SK-N-SH (cell line): ENCODE results near the gene PCDHGA12. TPM values are rescaled to one million over a fixed set of nuclear protein-coding genes. Genes with fewer than 3 reads are reported as not detected.
"Not testable (repeated sequence)": the region's sequence is repeated elsewhere in the genome, so short reads cannot be mapped to it uniquely, and the experiment has no call there.

Experiments
- CTCF ChIA-PET: fragments of 300-600, 350-600 bp; formaldehyde crosslinking; extraction: SDS; loops from one replicate; lab custom pipeline; 2021; lab: Yijun Ruan, JAX
- POLR2A ChIA-PET: fragments of 350-600 bp; sonication (Branson Sonifier 250); formaldehyde crosslinking; extraction: SDS; loops from one replicate; lab custom pipeline; 2020; ENCODE audit warnings: antibody characterized with exemption, inconsistent platforms; lab: Yijun Ruan, JAX
- DNase-seq: peaks from one replicate; pipeline ENCODE4 v3.0.0; 2012
- H2AFZ ChIP-seq: fragments of 200-600 bp; sonication (generic); 2 replicates; pipeline ENCODE4 v1.8.1; 2016; ENCODE audit warnings: antibody characterized with exemption, mild to moderate bottlenecking, low read depth
- H3F3A ChIP-seq: fragments of 200-600 bp; sonication (generic); replicated peaks from 2 replicates; pipeline ENCODE3; 2016; ENCODE audit warnings: antibody characterized with exemption, mild to moderate bottlenecking; ENCODE audit not compliant: insufficient read depth
- H3K27ac ChIP-seq, 2 experiments: fragments of 200-500 bp in 1 of 2; fragments of 200-600 bp in 1 of 2; sonication (Bioruptor generic) in 1 of 2; sonication (generic), shearing (Covaris generic) in 1 of 2; 2 replicates each; pipeline versions ENCODE4 v1.5.1 to v1.6.1; 2014 to 2016; ENCODE audit warnings: low read depth in 2 of 2, inconsistent platforms in 1 of 2, low read length in 1 of 2, mild to moderate bottlenecking in 1 of 2, mixed read lengths in 1 of 2
- H3K27me3 ChIP-seq: fragments of 200-600 bp; sonication (generic), shearing (Covaris generic); 2 replicates; pipeline ENCODE4 v1.6.1; 2016; ENCODE audit warnings: mixed run types; ENCODE audit not compliant: insufficient read depth
- H3K36me3 ChIP-seq, 2 experiments: fragments of 200-500 bp in 1 of 2; fragments of 200-600 bp in 1 of 2; sonication (Bioruptor generic) in 1 of 2; sonication (generic) in 1 of 2; replicated peaks in 1 of 2; 2 replicates each; pipeline versions ENCODE3 to v1.5.1; 2014 to 2016; ENCODE audit warnings: low read length in 1 of 2, mild to moderate bottlenecking in 1 of 2; ENCODE audit not compliant: insufficient read depth in 2 of 2, control insufficient read depth in 1 of 2
- H3K4me1 ChIP-seq, 2 experiments: fragments of 200-500 bp in 1 of 2; fragments of 200-600 bp in 1 of 2; sonication (Bioruptor generic) in 1 of 2; sonication (generic), shearing (Covaris generic) in 1 of 2; 2 replicates each; pipeline versions ENCODE4 v1.5.1 to v1.6.1; 2014 to 2016; ENCODE audit warnings: low read depth in 1 of 2, low read length in 1 of 2, mixed run types in 1 of 2; ENCODE audit not compliant: insufficient read depth in 2 of 2, control insufficient read depth in 1 of 2
- H3K4me2 ChIP-seq: fragments of 200-600 bp; sonication (generic), shearing (Covaris generic); 2 replicates; pipeline ENCODE4 v1.6.1; 2017; ENCODE audit warnings: mixed run types
- H3K4me3 ChIP-seq, 2 experiments: fragments of 200-500 bp in 1 of 2; fragments of 200-600 bp in 1 of 2; sonication (Bioruptor generic) in 1 of 2; sonication (generic), shearing (Covaris generic) in 1 of 2; 2 replicates each; pipeline versions ENCODE4 v1.5.1 to v1.8.1; 2014 to 2016; ENCODE audit warnings: low read depth in 2 of 2, inconsistent platforms in 1 of 2, low read length in 1 of 2, mild to moderate bottlenecking in 1 of 2, mixed read lengths in 1 of 2, moderate library complexity in 1 of 2
- H3K79me2 ChIP-seq: fragments of 200-600 bp; sonication (generic); 2 replicates; pipeline ENCODE4 v1.8.1; 2017; ENCODE audit warnings: mild to moderate bottlenecking; ENCODE audit not compliant: insufficient read depth
- H3K9ac ChIP-seq: fragments of 200-600 bp; sonication (generic); 2 replicates; pipeline ENCODE4 v1.6.1; 2017; ENCODE audit warnings: mixed run types
- H3K9me2 ChIP-seq: fragments of 200-600 bp; sonication (generic); 2 replicates; pipeline ENCODE4 v1.6.1; 2017; ENCODE audit warnings: mixed run types
- H3K9me3 ChIP-seq: fragments of 200-600 bp; sonication (generic); 2 replicates; pipeline ENCODE4 v1.6.1; 2017; ENCODE audit warnings: mixed run types, mild to moderate bottlenecking, moderate library complexity
- H4K20me1 ChIP-seq: fragments of 200-600 bp; sonication (generic); 2 replicates; pipeline ENCODE4 v1.6.1; 2017; ENCODE audit warnings: mild to moderate bottlenecking, mixed run types; ENCODE audit not compliant: insufficient read depth
- FOXJ3 ChIP-seq: sonication (generic); formaldehyde crosslinking; IDR thresholded peaks from 2 replicates; pipeline ENCODE4 v1.5.1; 2020; ENCODE audit warnings: mild to moderate bottlenecking, missing genetic modification reagents
- FOXM1 ChIP-seq: IDR thresholded peaks from 2 replicates; pipeline ENCODE4 v1.4.0; 2012; ENCODE audit warnings: low read depth, mild to moderate bottlenecking
- MEF2A ChIP-seq: IDR thresholded peaks from 2 replicates; pipeline ENCODE4 v1.4.0; 2012; ENCODE audit warnings: low read depth, borderline replicate concordance
- RXRA ChIP-seq: IDR thresholded peaks from 2 replicates; pipeline ENCODE4 v1.4.0; 2012; ENCODE audit warnings: low read depth, mild to moderate bottlenecking, borderline replicate concordance
- SMC3 ChIP-seq: IDR thresholded peaks from 2 replicates; pipeline ENCODE4 v1.6.1; 2012; ENCODE audit warnings: low read depth, low read length, improper control_type of control experiment
- USF2 ChIP-seq: fragments of 150-350 bp; IDR thresholded peaks from 2 replicates; pipeline ENCODE4 v1.6.1; 2017; ENCODE audit warnings: antibody characterized with exemption, low read length, low read depth, borderline replicate concordance
- WGBS: methylation state at CpG from one replicate; pipeline ENCODE4 v1.1.6; 2017; ENCODE audit warnings: low lambda C conversion rate; 5-methylcytosine and 5-hydroxymethylcytosine counted together
- polyA plus RNA-seq, 3 experiments: library from polyadenylated mRNA; depleted of rRNA; stranded (reverse); fragments of >200 nt; gene quantifications; 2 replicates each; pipeline ENCODE4 v1.2.3, GENCODE V29; 2012
- TF ChIP-seq, protein P1 (sequence below): IDR thresholded peaks from 2 replicates; pipeline ENCODE4 v1.4.0; 2012; ENCODE audit warnings: low read depth
- TF ChIP-seq, protein P2 (sequence below): IDR thresholded peaks from 2 replicates; pipeline ENCODE4 v1.4.0; 2012; ENCODE audit warnings: low read depth, borderline replicate concordance

The PCDHGA12 gene
- polyA plus RNA-seq, 1 of the 3 experiments (the other 2 are of a cell fraction): 0.03 TPM

DNA sequence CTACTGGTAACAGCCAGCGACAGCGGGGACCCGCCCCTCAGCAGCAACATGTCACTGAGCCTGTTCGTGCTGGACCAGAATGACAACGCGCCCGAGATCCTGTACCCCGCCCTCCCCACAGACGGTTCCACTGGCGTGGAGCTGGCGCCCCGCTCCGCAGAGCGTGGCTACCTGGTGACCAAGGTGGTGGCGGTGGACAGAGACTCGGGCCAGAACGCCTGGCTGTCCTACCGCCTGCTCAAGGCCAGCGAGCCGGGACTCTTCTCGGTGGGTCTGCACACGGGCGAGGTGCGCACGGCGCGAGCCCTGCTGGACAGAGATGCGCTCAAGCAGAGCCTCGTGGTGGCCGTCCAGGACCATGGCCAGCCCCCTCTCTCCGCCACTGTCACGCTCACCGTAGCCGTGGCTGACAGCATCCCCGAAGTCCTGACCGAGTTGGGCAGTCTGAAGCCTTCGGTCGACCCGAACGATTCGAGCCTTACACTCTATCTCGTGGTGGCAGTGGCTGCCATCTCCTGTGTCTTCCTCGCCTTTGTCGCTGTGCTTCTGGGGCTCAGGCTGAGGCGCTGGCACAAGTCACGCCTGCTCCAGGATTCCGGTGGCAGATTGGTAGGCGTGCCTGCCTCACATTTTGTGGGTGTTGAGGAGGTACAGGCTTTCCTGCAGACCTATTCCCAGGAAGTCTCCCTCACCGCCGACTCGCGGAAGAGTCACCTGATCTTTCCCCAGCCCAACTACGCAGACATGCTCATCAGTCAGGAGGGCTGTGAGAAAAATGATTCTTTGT lies 35.7 kb upstream of the PCDHGA12 start:
- POLR2A ChIA-PET: not testable (repeated sequence)

GRCh38 chr5:141397756-141398551 lies 32.4 kb upstream of the PCDHGA12 start, which contains the start of gene PCDHGB5:
Gene PCDHGB5 (plus strand): TSS chr5:141397947. CDS start chr5:141398128, 181 bp downstream.
- WGBS: 61% methylated on average over 22 of the region's 43 CpGs
- H3K36me3 ChIP-seq, H3K9me2 ChIP-seq, H3K4me3 ChIP-seq, H3K27ac ChIP-seq, DNase-seq, H4K20me1 ChIP-seq, H3K4me2 ChIP-seq, H3K9ac ChIP-seq, H2AFZ ChIP-seq, H3K27me3 ChIP-seq, H3K79me2 ChIP-seq, POLR2A ChIA-PET, H3K4me1 ChIP-seq, H3F3A ChIP-seq: not testable (repeated sequence)
- H3K9me3 ChIP-seq: peaks cover 11% of the 10 kb centered on the region
- CTCF ChIA-PET: interaction anchor here (0.9 to 1.0 kb wide), 3 partner anchors 32 to 216 kb away, joined by 3 to 4 read pairs (median 3); partner anchors contain the start of genes PCDHB16 and PCDHGA12

More for the DNA sequence above, 35.7 kb upstream of the PCDHGA12 start:
- DNase-seq, H3K27me3 ChIP-seq, H3K9me3 ChIP-seq, H3K9ac ChIP-seq, H4K20me1 ChIP-seq, H3K79me2 ChIP-seq, H3K9me2 ChIP-seq, H2AFZ ChIP-seq, H3K4me3 ChIP-seq, H3K4me2 ChIP-seq, H3K4me1 ChIP-seq, H3K27ac ChIP-seq, H3F3A ChIP-seq: not testable (repeated sequence)
- 81% methylated on average over 24 of the region's 53 CpGs for WGBS
- H3K36me3 ChIP-seq: peaks cover 0 to 15% of the 10 kb centered on the region in 2 experiments
- CTCF ChIA-PET: interaction anchor here (0.7 kb wide), 1 partner anchor 131 kb away, joined by 3 read pairs; no protein-coding TSS in a partner anchor

DNA sequence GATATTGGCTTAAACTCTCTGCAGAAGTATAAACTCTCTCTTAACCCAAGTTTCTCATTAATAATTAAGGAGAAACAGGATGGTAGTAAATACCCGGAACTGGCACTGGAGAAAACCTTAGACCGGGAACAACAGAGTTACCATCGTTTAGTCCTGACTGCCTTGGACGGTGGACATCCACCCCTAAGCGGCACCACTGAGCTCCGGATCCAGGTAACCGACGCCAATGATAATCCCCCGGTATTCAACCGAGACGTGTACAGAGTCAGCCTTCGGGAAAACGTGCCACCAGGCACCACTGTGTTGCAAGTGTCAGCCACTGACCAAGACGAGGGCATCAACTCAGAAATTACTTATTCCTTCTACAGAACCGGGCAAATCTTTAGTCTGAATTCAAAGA lies 31.7 kb upstream of the PCDHGA12 start:
- H3K4me1 ChIP-seq: no peaks in the 10 kb centered on the region
- H3K4me2 ChIP-seq: no peak overlapping the region
- H3K27me3 ChIP-seq: no peaks in the 10 kb centered on the region
- no peaks in the 10 kb centered on the region for H3F3A ChIP-seq
- no peaks in the 10 kb centered on the region for H4K20me1 ChIP-seq
- CTCF ChIA-PET: interaction anchor here (1.0 kb wide), 1 partner anchor 159 kb away, joined by 4 read pairs; no protein-coding TSS in a partner anchor
- DNase-seq: no peak
- no peak overlapping the region for H3K27ac ChIP-seq
- no peak overlapping the region for H3K4me3 ChIP-seq
- TF ChIP-seq RXRA (no peak), USF2 (no peak), FOXJ3 (CRISPR knock-in tag) (no peak), SMC3 (no peak), FOXM1 (no peak), MEF2A (no peak)
- TF ChIP-seq, protein P1, sequence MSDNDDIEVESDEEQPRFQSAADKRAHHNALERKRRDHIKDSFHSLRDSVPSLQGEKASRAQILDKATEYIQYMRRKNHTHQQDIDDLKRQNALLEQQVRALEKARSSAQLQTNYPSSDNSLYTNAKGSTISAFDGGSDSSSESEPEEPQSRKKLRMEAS: no peak
- TF ChIP-seq, protein P2, sequence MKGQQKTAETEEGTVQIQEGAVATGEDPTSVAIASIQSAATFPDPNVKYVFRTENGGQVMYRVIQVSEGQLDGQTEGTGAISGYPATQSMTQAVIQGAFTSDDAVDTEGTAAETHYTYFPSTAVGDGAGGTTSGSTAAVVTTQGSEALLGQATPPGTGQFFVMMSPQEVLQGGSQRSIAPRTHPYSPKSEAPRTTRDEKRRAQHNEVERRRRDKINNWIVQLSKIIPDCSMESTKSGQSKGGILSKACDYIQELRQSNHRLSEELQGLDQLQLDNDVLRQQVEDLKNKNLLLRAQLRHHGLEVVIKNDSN: no peak
- POLR2A ChIA-PET: no interaction called here
- no peaks in the 10 kb centered on the region for H3K9me2 ChIP-seq
- no peak overlapping the region for H3K9ac ChIP-seq
- 66% methylated on average over 14 of the region's 15 CpGs for whole genome bisulfite sequencing
- H3K36me3 ChIP-seq: peaks cover 0 to 2% of the 10 kb centered on the region in 2 experiments
- H3K79me2 ChIP-seq: no peaks in the 10 kb centered on the region; the same call in 1 of the 2 replicates
- peaks cover 9% of the 10 kb centered on the region for H3K9me3 ChIP-seq
- no peak overlapping the region for H2AFZ ChIP-seq
